HepG2 (cell line): ENCODE measurements around the gene CELSR3. TPM values are rescaled to one million over a fixed set of nuclear protein-coding genes. Genes with fewer than 3 reads are reported as not detected.

Source experiments
- FOSL1 ChIP-seq: sonication (generic); formaldehyde crosslinking; IDR thresholded peaks from 2 replicates; pipeline ENCODE4 v1.9.0; 2021; ENCODE audit warnings: missing genetic modification reagents, borderline replicate concordance
- HMG20B ChIP-seq: conservative IDR thresholded peaks from 2 replicates; pipeline ENCODE4 v1.6.1; 2016; ENCODE audit warnings: missing genetic modification reagents, missing compliant biosample characterization
- KLF12 ChIP-seq: sonication (generic); formaldehyde crosslinking; IDR thresholded peaks from 2 replicates; pipeline ENCODE4 v1.4.0; 2020; ENCODE audit warnings: missing genetic modification reagents, borderline replicate concordance
- RBFOX2 ChIP-seq: fragments of 200-400 bp; formaldehyde crosslinking; IDR thresholded peaks from 2 replicates; pipeline ENCODE4 v1.6.1; 2017; ENCODE audit warnings: low read depth, mild to moderate bottlenecking, low read length
- RELA ChIP-seq: sonication (generic); formaldehyde crosslinking; IDR thresholded peaks from 2 replicates; pipeline ENCODE4 v1.4.0; 2020; ENCODE audit warnings: missing genetic modification reagents
- SIN3B ChIP-seq: fragments of 150-350 bp; IDR thresholded peaks from 2 replicates; pipeline ENCODE4 v1.6.1; 2014; ENCODE audit warnings: low read length
- SIX1 ChIP-seq: sonication (generic); formaldehyde crosslinking; IDR thresholded peaks from 2 replicates; pipeline ENCODE4 v1.4.0; 2020; ENCODE audit warnings: missing genetic modification reagents, borderline replicate concordance
- TEAD2 ChIP-seq: sonication (generic); formaldehyde crosslinking; IDR thresholded peaks from 2 replicates; pipeline ENCODE4 v1.9.0; 2021; ENCODE audit warnings: missing genetic modification reagents
- TOE1 ChIP-seq: sonication (generic); formaldehyde crosslinking; IDR thresholded peaks from 2 replicates; pipeline ENCODE4 v1.4.0; 2020; ENCODE audit warnings: mild to moderate bottlenecking, missing genetic modification reagents
- TP53 ChIP-seq: sonication (generic); formaldehyde crosslinking; conservative IDR thresholded peaks from 2 replicates; pipeline ENCODE4 v1.4.0; 2020; ENCODE audit warnings: missing genetic modification reagents
- ZFYVE20 ChIP-seq: sonication (generic); formaldehyde crosslinking; IDR thresholded peaks from 2 replicates; pipeline ENCODE4 v1.8.0; 2023; ENCODE audit warnings: low read depth, mild to moderate bottlenecking, moderate library complexity, missing genetic modification reagents, borderline replicate concordance
- ZNF180 ChIP-seq: sonication (generic); formaldehyde crosslinking; IDR thresholded peaks from 2 replicates; pipeline ENCODE4 v1.4.0; 2020; ENCODE audit warnings: low read depth, missing genetic modification reagents, borderline replicate concordance
- ZNF501 ChIP-seq: sonication (generic); formaldehyde crosslinking; IDR thresholded peaks from 2 replicates; pipeline ENCODE4 v1.5.1; 2020; ENCODE audit warnings: mild to moderate bottlenecking, moderate library complexity, missing genetic modification reagents
- ZNF670 ChIP-seq: sonication (generic); formaldehyde crosslinking; IDR thresholded peaks from 2 replicates; pipeline ENCODE4 v1.8.0; 2022; ENCODE audit warnings: mild to moderate bottlenecking, missing genetic modification reagents, borderline replicate concordance
- ZNF772 ChIP-seq: sonication (generic); formaldehyde crosslinking; IDR thresholded peaks from 2 replicates; pipeline ENCODE4 v1.5.0; 2020; ENCODE audit warnings: mild to moderate bottlenecking, missing genetic modification reagents
- ZNF781 ChIP-seq: sonication (generic); formaldehyde crosslinking; IDR thresholded peaks from 2 replicates; pipeline ENCODE4 v1.5.1; 2020; ENCODE audit warnings: borderline replicate concordance, mild to moderate bottlenecking, missing genetic modification reagents; ENCODE audit errors: not compliant biosample characterization
- ZNF792 ChIP-seq: IDR thresholded peaks from 2 replicates; pipeline ENCODE4 v1.6.1; 2016
- ZNF850 ChIP-seq: sonication (generic); formaldehyde crosslinking; conservative IDR thresholded peaks from 2 replicates; pipeline ENCODE4 v1.9.0; 2021; ENCODE audit warnings: mild to moderate bottlenecking, missing genetic modification reagents
- ZNF883 ChIP-seq: sonication (generic); formaldehyde crosslinking; IDR thresholded peaks from 2 replicates; pipeline ENCODE4 v1.5.1; 2020; ENCODE audit warnings: mild to moderate bottlenecking, missing genetic modification reagents; ENCODE audit errors: not compliant biosample characterization
- polyA plus RNA-seq, 8 experiments: library from polyadenylated mRNA; depleted of rRNA in 3 of 8; stranded (reverse) in 7 of 8; unstranded in 1 of 8; fragments of >200 nt; fragmentation: Illumina TruSeq in 4 of 8; extraction: Trizol in 4 of 8; gene quantifications; 2 replicates each; pipeline versions ENCODE4 v1.2.1 to v1.2.3, GENCODE V29; 2011 to 2016; ENCODE audit warnings: low read depth in 4 of 8, missing spikeins in 1 of 8, mixed read lengths in 1 of 8; ENCODE audit not compliant: insufficient read depth in 1 of 8
- total RNA-seq, 5 experiments: library from RNA; depleted of rRNA; stranded (reverse); fragments of >200 nt; fragmentation: Illumina TruSeq; extraction: Trizol; gene quantifications; 2 replicates each; pipeline ENCODE4 v1.2.3, GENCODE V29; 2016; ENCODE audit warnings: low read depth in 1 of 5
- TF ChIP-seq, protein P1 (sequence below): sonication (generic); formaldehyde crosslinking; IDR thresholded peaks from 2 replicates; pipeline ENCODE4 v1.8.0; 2022; ENCODE audit warnings: mild to moderate bottlenecking, missing genetic modification reagents, borderline replicate concordance
- TF ChIP-seq, protein P2 (sequence below): sonication (generic); formaldehyde crosslinking; IDR thresholded peaks from 2 replicates; pipeline ENCODE4 v1.4.0; 2020; ENCODE audit warnings: missing genetic modification reagents
- TF ChIP-seq, protein P3 (sequence below): sonication (generic); formaldehyde crosslinking; IDR thresholded peaks from 2 replicates; pipeline ENCODE4 v1.4.0; 2020; ENCODE audit warnings: missing genetic modification reagents; ENCODE audit errors: not compliant biosample characterization
- TF ChIP-seq, protein P4 (sequence below): sonication (generic); formaldehyde crosslinking; IDR thresholded peaks from 2 replicates; pipeline ENCODE4 v1.4.0; 2020; ENCODE audit warnings: missing genetic modification reagents
- TF ChIP-seq, protein P5 (sequence below): IDR thresholded peaks from 2 replicates; pipeline ENCODE4 v1.6.1; 2012; ENCODE audit warnings: low read depth, low read length, improper control_type of control experiment

The CELSR3 gene
- total and polyA plus RNA-seq, 2 of the 13 experiments (the other 11 are each of a cell fraction or from before 2014, with no cell fraction given): 5.4 to 6.7 TPM

DNA sequence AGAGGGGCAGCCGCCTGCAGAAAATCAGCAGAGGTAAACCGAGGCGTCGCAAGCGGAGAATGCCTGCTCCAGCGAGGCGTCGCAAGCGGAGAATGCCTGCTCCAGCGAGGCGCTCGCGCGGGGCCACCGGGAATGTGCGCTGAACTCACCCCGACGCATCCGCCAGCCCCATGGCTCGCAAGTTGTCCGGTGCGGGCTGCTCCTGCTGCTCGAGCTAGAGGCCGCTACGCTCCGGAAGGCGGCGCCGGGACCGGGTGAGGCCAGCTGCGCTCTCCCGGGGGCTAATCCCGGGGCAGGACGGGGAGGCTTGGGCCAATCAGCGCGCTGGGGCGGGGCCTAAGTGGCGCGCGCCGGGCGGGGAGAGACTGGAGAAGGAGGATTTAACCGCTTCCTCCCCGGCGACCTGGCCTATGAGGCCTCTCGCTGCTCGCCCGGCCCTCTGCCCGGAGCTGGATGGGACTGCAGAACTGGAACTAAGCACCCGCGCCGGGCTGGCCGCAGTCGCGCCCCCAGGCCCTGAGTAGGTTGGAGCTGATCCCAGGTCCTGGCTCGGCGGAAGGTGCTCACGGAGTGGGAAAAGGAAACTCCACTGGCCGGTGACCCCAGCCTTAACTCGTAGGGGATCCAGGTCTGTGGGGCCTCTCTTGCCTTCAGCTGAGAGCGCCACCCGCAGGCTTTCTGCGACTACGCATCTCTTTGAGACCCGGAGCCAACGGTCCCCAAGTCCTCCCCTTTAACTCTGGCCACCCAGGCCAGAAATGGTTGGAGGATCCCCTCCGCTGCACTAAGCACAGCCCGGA lies 27.3 kb downstream of the CELSR3 start, which contains the start of gene SLC26A6 (continued):
- TF ChIP-seq, protein P1, sequence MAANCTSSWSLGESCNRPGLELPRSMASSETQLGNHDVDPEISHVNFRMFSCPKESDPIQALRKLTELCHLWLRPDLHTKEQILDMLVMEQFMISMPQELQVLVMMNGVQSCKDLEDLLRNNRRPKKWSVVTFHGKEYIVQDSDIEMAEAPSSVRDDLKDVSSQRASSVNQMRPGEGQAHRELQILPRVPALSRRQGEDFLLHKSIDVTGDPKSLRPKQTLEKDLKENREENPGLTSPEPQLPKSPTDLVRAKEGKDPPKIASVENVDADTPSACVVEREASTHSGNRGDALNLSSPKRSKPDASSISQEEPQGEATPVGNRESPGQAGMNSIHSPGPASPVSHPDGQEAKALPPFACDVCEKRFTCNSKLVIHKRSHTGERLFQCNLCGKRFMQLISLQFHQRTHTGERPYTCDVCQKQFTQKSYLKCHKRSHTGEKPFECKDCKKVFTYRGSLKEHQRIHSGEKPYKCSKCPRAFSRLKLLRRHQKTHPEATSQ (CRISPR knock-in tag): no peak
- TF ChIP-seq ZNF501 (CRISPR knock-in tag) (peak; percentile 84), FOSL1 (no peak), ZNF772 (CRISPR knock-in tag) (0 out of 2 replicates have a peak, but pooled peaks have one; percentile 17), ZNF792 (CRISPR knock-in tag) (peak; percentile 59; the same call in 1 of the 2 replicates), SIX1 (CRISPR knock-in tag) (no peak), TOE1 (CRISPR knock-in tag) (no peak), TEAD2 (0 out of 2 replicates have a peak, but pooled peaks have one; percentile 83), ZFYVE20 (CRISPR knock-in tag) (no peak), KLF12 (CRISPR knock-in tag) (no peak), ZNF883 (CRISPR knock-in tag) (no peak), RELA (CRISPR knock-in tag) (0 out of 2 replicates have a peak, but pooled peaks have one; percentile 79), ZNF670 (CRISPR knock-in tag) (peak; percentile 88), SIN3B (peak; percentile 32), ZNF781 (CRISPR knock-in tag) (no peak), ZNF850 (CRISPR knock-in tag) (peak; percentile 87; the same call in 1 of the 2 replicates), RBFOX2 (peak; percentile 92), TP53 (CRISPR knock-in tag) (peak; percentile 52; the same call in 1 of the 2 replicates), ZNF180 (CRISPR knock-in tag) (no peak), HMG20B (CRISPR knock-in tag) (peak; percentile 15; the same call in 1 of the 2 replicates)
- TF ChIP-seq, protein P2, sequence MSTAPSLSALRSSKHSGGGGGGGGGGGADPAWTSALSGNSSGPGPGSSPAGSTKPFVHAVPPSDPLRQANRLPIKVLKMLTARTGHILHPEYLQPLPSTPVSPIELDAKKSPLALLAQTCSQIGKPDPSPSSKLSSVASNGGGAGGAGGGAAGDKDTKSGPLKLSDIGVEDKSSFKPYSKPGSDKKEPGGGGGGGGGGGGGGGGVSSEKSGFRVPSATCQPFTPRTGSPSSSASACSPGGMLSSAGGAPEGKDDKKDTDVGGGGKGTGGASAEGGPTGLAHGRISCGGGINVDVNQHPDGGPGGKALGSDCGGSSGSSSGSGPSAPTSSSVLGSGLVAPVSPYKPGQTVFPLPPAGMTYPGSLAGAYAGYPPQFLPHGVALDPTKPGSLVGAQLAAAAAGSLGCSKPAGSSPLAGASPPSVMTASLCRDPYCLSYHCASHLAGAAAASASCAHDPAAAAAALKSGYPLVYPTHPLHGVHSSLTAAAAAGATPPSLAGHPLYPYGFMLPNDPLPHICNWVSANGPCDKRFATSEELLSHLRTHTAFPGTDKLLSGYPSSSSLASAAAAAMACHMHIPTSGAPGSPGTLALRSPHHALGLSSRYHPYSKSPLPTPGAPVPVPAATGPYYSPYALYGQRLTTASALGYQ: 0 out of 2 replicates have a peak, but pooled peaks have one; percentile 45
- TF ChIP-seq, protein P3, sequence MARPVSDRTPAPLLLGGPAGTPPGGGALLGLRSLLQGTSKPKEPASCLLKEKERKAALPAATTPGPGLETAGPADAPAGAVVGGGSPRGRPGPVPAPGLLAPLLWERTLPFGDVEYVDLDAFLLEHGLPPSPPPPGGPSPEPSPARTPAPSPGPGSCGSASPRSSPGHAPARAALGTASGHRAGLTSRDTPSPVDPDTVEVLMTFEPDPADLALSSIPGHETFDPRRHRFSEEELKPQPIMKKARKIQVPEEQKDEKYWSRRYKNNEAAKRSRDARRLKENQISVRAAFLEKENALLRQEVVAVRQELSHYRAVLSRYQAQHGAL (CRISPR knock-in tag): no peak
- TF ChIP-seq, protein P4, sequence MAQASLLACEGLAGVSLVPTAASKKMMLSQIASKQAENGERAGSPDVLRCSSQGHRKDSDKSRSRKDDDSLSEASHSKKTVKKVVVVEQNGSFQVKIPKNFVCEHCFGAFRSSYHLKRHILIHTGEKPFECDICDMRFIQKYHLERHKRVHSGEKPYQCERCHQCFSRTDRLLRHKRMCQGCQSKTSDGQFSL: no peak
- TF ChIP-seq, protein P5, sequence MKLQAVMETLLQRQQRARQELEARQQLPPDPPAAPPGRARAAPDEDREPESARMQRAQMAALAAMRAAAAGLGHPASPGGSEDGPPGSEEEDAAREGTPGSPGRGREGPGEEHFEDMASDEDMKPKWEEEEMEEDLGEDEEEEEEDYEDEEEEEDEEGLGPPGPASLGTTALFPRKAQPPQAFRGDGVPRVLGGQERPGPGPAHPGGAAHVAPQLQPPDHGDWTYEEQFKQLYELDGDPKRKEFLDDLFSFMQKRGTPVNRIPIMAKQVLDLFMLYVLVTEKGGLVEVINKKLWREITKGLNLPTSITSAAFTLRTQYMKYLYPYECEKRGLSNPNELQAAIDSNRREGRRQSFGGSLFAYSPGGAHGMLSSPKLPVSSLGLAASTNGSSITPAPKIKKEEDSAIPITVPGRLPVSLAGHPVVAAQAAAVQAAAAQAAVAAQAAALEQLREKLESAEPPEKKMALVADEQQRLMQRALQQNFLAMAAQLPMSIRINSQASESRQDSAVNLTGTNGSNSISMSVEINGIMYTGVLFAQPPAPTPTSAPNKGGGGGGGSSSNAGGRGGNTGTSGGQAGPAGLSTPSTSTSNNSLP: no peak
